Neural cell (in vitro differentiated cells): ENCODE results near the gene TOR1AIP2.
"Not testable (repeated sequence)": the region's sequence is repeated elsewhere in the genome, so short reads cannot be mapped to it uniquely, and the experiment has no call there.

Source experiments
- CTCF ChIP-seq: fragments of 450-650 bp; IDR thresholded peaks from 2 replicates; pipeline ENCODE4 v1.5.1; 2014; ENCODE audit warnings: antibody characterized with exemption, mild to moderate bottlenecking, moderate library complexity; ENCODE audit not compliant: poor library complexity, severe bottlenecking
- EP300 ChIP-seq: fragments of 450-650 bp; conservative IDR thresholded peaks from 2 replicates; pipeline ENCODE4 v1.6.1; 2014; ENCODE audit warnings: antibody characterized with exemption, mild to moderate bottlenecking, moderate library complexity; ENCODE audit not compliant: poor library complexity, severe bottlenecking
- MXI1 ChIP-seq: fragments of 450-650 bp; conservative IDR thresholded peaks from 2 replicates; pipeline ENCODE4 v1.6.1; 2014; ENCODE audit warnings: antibody characterized with exemption, mild to moderate bottlenecking; ENCODE audit not compliant: poor library complexity, severe bottlenecking
- POLR2AphosphoS5 ChIP-seq: IDR thresholded peaks from 2 replicates; pipeline ENCODE4 v1.6.1; 2012
- SMC3 ChIP-seq: fragments of 450-650 bp; conservative IDR thresholded peaks from 2 replicates; pipeline ENCODE4 v1.6.1; 2014; ENCODE audit warnings: antibody characterized with exemption, mild to moderate bottlenecking, moderate library complexity; ENCODE audit not compliant: poor library complexity

GRCh38 chr1:179836686-179837445, 40.7 kb downstream of the TOR1AIP2 start:
- not testable (repeated sequence) for TF ChIP-seq CTCF, MXI1, SMC3, EP300, POLR2AphosphoS5
